ENCODE measurements around the gene CINP.

GRCh38 chr14:102325791-102326345 lies 36.8 kb downstream of the CINP start:
- TF ChIP-seq EZH2 (IDR thresholded peaks at IDR 0.05; ENCODE audit: insufficient read depth, poor library complexity, severe bottlenecking) (no peak), EZH2phosphoT487 (IDR thresholded peaks at IDR 0.05; ENCODE audit: insufficient read depth, low read depth) (no peak)
